AG10803 (cell line): ENCODE measurements around the gene MORC4.

Experiments used
- DNase-seq: peaks from one replicate; pipeline ENCODE4 v3.0.0; 2010; ENCODE audit warnings: low read depth
- H3K4me3 ChIP-seq: 2 replicates; pipeline ENCODE4 v1.5.1; 2011; ENCODE audit warnings: mild to moderate bottlenecking, low read length, control low read depth
- CTCF ChIP-seq: conservative IDR thresholded peaks from 2 replicates; pipeline ENCODE4 v1.5.1; 2011; ENCODE audit warnings: mild to moderate bottlenecking, low read length, control low read depth, inconsistent platforms

MORC4 gene

DNA sequence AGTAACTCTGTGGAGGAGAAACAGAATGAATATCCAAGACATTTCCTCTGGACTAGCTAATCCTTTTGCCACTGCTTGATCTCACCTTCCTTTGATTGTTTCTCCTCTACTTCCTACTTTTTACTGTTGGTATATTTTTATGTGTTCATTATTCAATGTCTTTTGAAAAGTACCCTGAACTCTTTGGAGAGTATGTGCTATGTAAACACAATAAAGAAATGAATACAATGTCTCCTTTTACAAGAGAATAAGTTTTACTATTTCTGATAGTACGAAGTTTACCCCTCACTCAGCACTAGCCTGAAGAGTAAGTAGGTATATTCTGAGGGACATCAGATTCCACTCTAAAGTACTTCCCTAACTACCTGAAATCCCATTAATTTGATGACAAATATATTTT is 59.9 kb downstream of the MORC4 start:
- no peak overlapping the region for H3K4me3 ChIP-seq
- no peak for DNase-seq
- no peak for TF ChIP-seq CTCF

DNA sequence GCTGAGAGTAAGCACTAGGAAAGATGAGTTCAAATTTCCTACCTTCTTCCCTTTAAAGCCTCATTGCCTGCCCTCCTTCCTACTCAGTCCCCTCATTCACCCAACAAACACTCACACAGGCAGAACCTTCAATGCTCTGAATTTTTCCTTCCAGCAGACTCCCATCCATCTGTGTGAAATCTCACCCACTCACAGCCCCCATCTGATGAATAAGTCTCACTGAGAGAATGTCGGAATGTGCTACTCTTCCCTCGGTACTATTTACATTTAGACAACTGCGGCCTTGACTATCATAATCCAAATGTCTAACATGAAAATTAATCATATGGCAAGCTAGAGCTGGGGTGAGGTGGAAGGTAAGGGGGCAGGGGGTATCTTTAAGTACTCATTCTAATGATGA is 60.4 kb downstream of the MORC4 start:
- no peak overlapping the region for H3K4me3 ChIP-seq
- DNase-seq, result no peak
- TF ChIP-seq CTCF, result no peak

DNA sequence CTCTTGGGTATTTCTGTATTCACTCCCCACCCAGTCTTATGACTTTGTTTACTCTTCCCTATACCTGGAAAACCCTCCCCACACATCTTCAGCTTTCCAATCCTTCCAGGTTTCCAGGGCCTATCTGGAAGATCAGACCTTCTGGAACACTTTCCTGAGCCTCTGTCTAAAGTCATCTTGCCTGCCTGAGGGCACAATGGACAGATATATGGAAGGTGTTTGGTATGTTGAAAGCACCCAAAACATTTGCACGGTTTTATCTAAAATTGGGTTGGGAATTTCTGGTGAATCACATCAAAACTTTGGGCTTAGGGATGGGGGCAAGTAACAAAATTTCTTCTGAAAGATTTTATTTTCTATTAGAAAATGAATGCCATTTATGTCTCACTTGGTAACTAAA is 63.8 kb downstream of the MORC4 start:
- no peak for TF ChIP-seq CTCF
- DNase-seq, result no peak
- no peak overlapping the region for H3K4me3 ChIP-seq

- H3K4me3 ChIP-seq, result no peak overlapping the region
- no peak for TF ChIP-seq CTCF
- DNase-seq, result no peak
These were observed 64.8 kb downstream of the MORC4 start for GRCh38 chrX:106935175-106935574.

DNA sequence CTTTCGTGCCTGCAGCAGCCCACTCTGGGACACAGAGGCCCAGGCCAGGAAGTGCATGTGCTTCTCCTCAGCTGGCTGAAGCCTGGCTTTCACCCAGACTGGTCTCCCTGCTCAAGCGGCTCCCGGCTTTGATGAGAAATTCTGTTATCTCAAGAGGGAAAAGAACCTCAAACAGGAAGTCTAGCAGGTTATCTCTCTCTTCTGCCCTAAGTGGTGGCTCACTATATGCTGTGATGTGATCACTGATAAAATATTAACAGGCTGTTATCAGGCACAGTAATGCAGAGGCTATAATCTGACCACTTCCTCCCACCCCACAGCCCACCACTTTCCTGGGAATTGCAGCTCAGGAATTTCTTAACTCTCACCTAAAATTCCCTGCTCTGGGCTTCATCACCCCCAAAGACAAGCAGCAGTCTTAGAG is 66.5 kb downstream of the MORC4 start:
- TF ChIP-seq CTCF, result no peak
- H3K4me3 ChIP-seq, result no peak overlapping the region
- no peak for DNase-seq

DNA sequence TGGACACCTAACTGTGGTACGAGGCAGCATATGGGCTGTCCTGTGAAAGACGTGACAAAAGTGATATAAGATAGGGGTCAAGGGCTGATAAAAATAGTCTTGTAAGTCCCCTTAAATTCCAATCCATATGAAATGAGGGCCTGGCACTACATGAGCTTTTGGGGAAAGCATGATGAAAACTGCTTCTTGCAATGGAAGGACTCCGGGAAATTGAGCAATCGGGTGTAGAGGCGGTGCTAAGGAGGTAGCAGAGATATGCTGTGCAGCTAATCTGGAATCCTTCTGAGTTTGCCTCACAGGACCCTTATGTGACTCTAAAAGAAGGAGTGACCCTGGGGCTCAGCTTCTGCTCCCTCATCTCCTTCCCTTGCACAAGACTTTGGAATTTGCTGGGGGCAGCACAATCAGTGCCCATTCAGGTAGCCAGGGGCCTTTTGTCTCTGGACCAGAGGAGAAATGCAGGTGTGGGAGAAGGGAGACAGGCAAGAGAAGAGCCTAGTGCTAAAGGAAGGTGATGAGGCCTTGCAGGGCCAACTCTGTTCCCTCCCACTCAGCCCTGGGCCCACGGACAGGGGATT is 67.0 kb downstream of the MORC4 start:
- no peak for TF ChIP-seq CTCF
- no peak for DNase-seq
- no peak overlapping the region for H3K4me3 ChIP-seq

- H3K4me3 ChIP-seq, result no peak overlapping the region
- DNase-seq, result peak; percentile 13
- TF ChIP-seq CTCF, result no peak
These were observed 67.5 kb downstream of the MORC4 start for GRCh38 chrX:106932492-106932923.
